HG02763 (cell line): ENCODE data around the gene FUCA1.
"Not testable (repeated sequence)": the region's sequence is repeated elsewhere in the genome, so short reads cannot be mapped to it uniquely, and the experiment has no call there.

Source experiments
- ATAC-seq: cut with Tn5 transposase; IDR thresholded peaks from one replicate; pipeline ENCODE4 v1.9.1; 2021; ENCODE audit warnings: mild to moderate bottlenecking, moderate library complexity; ENCODE audit not compliant: unreplicated experiment

The FUCA1 gene

GRCh38 chr1:23867895-23868556 lies at the start of gene FUCA1:
TSS of gene FUCA1 (minus strand) at chr1:23868290. CDS start at chr1:23868286, 4 bp downstream.
- ATAC-seq: peak; percentile 92

GRCh38 chr1:23916209-23917131 lies 48.4 kb upstream of the FUCA1 start:
- peak; percentile 50 for ATAC-seq

GRCh38 chr1:23915466-23915865 lies 47.4 kb upstream of the FUCA1 start:
- ATAC-seq: no peak

GRCh38 chr1:23914921-23915320 lies 46.8 kb upstream of the FUCA1 start:
- ATAC-seq: no peak

GRCh38 chr1:23913212-23913880 lies 45.3 kb upstream of the FUCA1 start, which contains the start of gene CNR2:
TSS of gene CNR2 (minus strand) at chr1:23913362. CDS start at chr1:23875617, 37,745 bp downstream.
- no peak for ATAC-seq

GRCh38 chr1:23911921-23912320 lies 43.8 kb upstream of the FUCA1 start:
- ATAC-seq: no peak

- ATAC-seq: no peak
Observed at GRCh38 chr1:23910553-23911246, 42.6 kb upstream of the FUCA1 start.

- ATAC-seq: no peak
Observed at GRCh38 chr1:23910144-23910543, 42.1 kb upstream of the FUCA1 start.

GRCh38 chr1:23909412-23909811 lies 41.3 kb upstream of the FUCA1 start:
- peak; percentile 16 for ATAC-seq

- ATAC-seq: peak; percentile 32
Observed at GRCh38 chr1:23908453-23909341, 40.6 kb upstream of the FUCA1 start.

- ATAC-seq: no peak
Observed at GRCh38 chr1:23906731-23907130, 38.6 kb upstream of the FUCA1 start.

- ATAC-seq: no peak
Observed at GRCh38 chr1:23905461-23906025, 37.5 kb upstream of the FUCA1 start.

GRCh38 chr1:23904748-23905357 lies 36.8 kb upstream of the FUCA1 start:
- peak; percentile 39 for ATAC-seq

- no peak for ATAC-seq
Observed at GRCh38 chr1:23903754-23904153, 35.7 kb upstream of the FUCA1 start.

GRCh38 chr1:23902321-23903278 lies 34.5 kb upstream of the FUCA1 start:
- ATAC-seq: no peak

- ATAC-seq: not testable (repeated sequence)
Observed at GRCh38 chr1:23900017-23900416, 31.9 kb upstream of the FUCA1 start.

GRCh38 chr1:23899070-23899469 lies 31.0 kb upstream of the FUCA1 start:
- ATAC-seq: no peak

- no peak for ATAC-seq
Observed at GRCh38 chr1:23897083-23897482, 29.0 kb upstream of the FUCA1 start.
